ENCODE measurements around the gene ACTR10.

ACTR10 gene

DNA sequence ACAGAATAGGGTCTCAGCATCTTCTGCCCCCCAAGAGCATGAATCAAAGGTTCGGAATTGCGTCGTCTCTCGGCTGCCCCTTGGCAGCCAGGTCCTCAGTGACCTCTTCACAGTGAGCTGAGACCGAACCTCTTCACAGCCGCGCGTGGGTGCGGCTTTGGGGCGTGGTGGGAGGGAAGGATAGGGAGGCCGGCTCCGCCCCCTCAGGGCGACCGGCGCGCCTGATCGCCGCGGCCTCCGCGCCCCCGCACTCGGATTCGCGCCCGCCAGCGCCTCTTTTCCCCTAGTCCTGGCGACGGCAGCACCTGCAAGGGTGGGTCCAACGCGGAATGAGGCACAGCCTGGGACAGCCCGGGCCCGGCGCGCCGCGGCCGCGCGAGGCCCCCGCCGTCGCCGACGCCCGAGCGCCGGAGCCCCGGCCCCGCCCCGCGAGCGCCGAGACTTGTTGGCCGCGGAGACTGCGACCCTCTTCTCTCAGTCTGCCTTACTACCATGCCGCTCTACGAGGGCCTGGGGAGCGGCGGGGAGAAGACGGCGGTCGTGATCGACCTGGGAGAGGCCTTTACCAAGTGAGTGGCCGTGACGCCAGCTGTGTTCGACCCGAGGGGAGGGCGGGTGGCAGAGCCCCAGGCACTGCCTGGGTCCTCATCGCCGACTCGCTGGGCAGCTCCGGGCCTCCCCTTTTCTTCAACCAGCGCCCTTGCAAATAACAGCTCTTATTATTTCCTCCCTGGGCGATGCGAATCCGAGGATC is at the start of gene ACTR10:
ACTR10 (plus strand) TSS at position 424 of the 754 bp plus-strand sequence; CDS start at position 493, 69 bp downstream.
- peak; percentile 87 for DNase-seq (ENCODE audit: low read depth)

DNA sequence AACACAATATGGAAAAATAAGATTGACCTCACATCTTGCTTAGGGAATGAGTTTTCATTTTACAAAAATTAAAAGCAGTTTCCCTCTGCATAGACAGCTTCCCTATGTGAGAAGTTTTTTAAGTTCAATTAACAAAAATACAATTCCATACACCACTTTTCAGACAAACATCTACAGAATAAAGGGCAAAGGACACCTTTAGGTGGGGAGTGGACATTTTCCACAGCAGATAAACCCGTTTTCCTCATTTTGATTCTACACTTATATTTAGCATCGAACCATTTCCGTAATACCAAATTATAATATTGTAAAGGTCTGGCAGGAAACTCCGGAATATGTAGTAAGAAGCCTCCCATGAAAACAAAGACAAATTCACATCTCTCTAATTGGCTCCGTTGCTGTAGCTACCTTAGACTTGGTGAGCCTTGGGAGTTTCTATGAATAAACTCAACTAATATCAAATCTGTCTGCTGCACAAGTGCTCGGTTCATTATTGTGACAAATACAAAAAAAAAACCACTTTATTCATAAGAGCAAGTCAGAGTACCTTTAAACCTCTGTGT is 49.6 kb upstream of the ACTR10 start:
- no peak for DNase-seq (ENCODE audit: low read depth)

- peak; percentile 35 for DNase-seq (ENCODE audit: low read depth)
These were observed 48.6 kb upstream of the ACTR10 start for GRCh38 chr14:58151133-58152013.

DNA sequence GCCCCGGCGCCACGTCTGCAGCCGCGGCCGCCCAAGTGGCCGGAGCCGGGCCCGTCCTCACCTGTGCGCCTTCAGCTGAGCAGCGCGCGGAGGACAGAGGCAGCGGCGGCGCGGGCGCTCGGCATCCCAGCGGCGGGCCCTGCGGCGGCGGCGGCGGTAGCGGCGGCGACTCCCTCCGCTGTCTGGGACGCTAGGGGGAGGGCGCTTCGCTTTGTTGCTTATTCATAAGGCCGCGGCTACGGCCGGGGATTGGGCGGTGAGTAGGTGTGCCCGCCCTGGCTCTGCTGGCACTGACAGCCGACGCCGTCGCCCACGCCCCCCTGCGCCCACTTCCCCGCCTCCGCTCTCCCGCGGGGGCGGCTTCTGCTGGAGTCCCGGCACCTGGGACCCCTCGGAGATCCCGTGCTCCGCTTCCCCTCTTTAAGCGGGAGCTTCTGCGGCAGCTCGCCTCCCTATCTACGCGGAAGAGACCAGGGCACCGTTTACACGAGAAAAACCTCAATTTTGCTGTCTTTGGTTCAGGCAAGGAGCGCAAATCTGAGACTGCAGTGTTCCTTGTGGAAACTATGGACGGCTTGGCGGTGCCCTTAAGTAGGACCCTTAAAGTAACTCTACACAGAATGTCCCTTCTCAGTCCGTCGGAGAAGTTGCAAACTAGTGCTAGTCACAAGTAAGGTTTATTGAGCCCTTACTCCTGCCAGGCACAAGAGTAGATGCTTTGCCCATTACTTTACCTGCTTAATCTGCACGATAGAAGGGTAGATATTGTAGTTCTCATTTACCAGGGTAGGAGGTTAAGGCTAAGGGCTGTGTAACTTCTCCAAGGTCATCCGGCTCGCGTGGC is 47.7 kb upstream of the ACTR10 start, which contains the start of gene ARMH4:
ARMH4 (minus strand) TSS at position 200 of the 844 bp plus-strand sequence. CDS start 12,855 bp downstream, outside the sequence.
- peak; percentile 87 for DNase-seq (ENCODE audit: low read depth)

DNA sequence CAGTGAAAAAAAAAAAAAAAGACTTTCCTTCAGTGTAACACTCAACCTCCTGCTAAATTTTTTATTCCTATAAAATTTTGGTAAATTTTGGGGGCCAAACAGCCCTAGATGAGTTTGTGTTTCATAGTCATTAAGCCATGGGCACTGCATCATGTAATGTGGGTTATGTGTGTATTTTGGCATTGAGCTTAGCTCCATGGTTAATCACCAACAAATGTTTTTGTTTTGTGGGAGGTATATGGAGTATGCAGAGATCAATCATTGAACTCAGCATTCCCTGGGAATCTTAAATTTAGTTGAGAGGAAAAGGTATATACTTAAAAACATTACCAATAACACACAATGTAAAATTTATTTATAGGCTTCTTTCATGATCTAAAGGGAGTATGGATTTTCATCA is 39.4 kb upstream of the ACTR10 start:
- no peak for DNase-seq (ENCODE audit: low read depth)

DNA sequence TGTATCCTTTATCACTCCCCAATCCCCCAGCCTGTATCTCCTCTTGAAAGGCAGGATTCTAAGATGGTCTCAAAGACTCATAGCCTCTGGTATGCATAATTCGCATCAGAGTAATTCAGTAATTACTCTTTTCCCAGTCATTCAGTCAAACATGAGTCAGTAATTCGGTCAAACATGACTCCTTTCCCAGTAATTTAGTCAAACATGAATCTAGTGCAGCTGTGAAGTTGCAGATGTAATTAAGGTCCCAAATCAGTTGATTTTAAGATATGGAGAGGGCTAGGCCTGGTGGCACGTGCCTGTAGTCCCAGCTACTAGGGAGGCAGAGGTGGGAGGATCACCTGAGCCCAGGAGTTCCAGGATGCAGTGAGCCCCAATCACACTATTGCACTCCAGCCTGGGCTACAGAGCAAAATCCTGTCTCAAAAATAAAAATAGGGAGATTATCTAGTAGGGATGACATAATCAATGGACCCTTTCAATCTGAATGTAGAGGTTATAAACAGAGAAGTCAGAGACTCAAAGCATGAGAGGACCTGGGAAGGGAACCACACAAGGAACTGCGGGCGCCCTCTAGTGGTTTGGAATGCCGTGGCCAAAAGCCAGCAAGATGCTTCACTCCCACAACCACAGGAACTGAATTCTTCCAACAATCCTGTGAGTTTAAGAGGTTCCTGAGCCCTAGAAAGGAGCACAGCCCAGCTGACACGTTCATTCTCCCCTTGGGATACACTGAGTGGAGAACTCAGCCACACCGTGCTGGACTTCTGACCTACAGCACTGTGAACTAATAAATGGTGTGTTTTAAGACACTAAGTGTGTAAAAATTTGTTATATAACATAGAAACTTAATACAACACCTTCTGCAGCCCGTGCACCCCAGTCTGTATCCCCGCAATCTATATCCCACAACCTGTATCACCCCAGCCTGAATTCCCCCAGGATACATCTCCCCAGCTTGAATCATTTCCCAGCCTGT is 33.7 kb upstream of the ACTR10 start:
- peak; percentile 88 for DNase-seq (ENCODE audit: low read depth)

DNA sequence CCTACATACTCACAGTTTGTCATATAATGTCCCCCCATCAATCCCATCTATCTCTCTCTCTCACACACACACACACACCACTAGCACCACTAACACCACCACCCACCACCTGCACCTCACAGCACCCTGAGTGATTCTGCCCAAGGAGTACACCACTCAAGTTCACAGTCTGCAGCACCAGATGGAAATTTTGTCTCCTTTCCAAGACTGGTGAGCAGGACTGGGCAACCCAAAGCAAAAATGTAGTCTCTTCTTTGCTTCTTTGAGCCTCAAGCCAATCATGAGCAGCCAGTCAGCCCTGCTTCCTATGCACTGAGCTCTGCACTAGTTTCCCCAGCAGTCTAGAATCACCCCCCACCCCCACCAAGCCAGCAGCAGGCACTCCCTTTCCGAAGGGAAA is 32.9 kb upstream of the ACTR10 start:
- DNase-seq (ENCODE audit: low read depth) = no peak

DNA sequence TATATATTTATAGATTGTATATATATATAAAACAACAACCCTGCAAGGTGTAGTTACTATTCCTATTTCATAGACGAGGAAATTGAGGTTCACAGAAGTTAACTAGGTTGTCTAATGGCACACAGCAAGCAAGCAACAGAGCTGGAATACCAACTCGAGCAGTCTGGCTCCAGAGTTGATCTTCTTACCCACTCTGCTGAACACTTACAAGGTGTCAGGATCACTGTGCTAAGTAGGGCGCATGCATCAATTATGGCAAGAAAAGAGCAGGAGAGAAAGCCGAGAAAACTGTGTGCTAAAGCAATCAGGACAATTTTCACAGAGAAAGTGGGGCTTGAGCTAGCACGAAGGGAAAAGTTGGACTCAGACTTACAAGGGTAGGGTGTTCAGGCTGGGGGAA is 32.1 kb upstream of the ACTR10 start:
- no peak for DNase-seq (ENCODE audit: low read depth)

DNA sequence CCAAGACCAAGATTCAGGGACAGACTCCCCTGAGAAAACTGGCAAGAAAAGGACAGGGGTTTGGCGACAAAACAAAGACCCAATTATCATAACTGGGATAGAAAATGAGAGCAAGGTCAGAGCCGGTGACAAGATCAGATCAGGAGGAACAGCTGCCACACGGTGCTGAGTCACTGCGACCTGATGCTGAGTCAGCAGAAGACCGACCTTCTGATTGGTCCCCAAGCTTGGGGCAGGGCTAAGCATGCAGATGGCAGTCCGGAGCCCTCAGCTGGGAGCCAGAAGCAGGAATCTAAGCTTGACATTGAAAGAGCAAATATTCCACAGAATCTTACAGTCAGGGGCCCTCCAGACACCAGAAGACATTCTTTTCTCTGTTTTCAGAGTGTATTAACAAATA is 28.9 kb upstream of the ACTR10 start:
- peak; percentile 80 for DNase-seq (ENCODE audit: low read depth)

DNA sequence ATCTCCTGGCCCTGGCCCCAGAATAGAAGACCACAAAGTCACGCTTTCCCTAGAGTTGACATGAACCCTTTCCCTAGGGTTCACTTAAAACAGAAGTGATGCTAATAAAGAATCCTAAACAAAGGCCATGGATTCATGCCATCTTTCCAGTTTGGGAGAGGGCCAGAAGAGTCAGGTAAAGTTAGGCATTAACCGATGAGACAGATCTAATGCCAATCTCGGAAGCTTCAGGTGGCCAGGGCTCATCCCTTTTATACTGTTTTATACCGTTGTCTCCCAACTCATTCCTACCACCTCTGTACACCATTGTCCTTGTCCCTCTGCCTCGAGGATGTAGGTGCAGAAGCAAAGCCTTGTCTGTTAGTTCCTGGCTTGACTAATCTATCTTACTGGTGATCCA is 22.8 kb upstream of the ACTR10 start:
- no peak for DNase-seq (ENCODE audit: low read depth)

DNA sequence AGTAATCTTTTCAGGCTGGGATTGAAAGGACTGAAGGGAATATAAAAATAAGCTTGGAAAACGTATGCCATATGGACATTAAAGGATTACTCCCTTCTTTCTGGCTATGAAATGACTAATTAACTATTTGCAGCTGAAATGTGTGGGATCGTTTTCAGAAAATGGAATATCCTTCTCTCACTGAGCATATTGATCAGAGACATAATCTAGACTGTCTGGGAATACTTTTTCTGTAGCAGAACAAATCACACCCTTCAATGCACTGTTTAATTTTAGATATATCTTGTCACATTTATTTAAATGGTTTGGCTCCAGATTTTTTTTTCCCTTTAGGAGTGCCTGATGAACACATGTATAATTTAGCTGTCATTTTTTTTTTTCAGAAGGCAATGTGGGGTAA is 10.8 kb upstream of the ACTR10 start:
- DNase-seq (ENCODE audit: low read depth) = no peak

GRCh38 chr14:58191763-58192601 is 8.0 kb upstream of the ACTR10 start:
- no peak for DNase-seq (ENCODE audit: low read depth)

DNA sequence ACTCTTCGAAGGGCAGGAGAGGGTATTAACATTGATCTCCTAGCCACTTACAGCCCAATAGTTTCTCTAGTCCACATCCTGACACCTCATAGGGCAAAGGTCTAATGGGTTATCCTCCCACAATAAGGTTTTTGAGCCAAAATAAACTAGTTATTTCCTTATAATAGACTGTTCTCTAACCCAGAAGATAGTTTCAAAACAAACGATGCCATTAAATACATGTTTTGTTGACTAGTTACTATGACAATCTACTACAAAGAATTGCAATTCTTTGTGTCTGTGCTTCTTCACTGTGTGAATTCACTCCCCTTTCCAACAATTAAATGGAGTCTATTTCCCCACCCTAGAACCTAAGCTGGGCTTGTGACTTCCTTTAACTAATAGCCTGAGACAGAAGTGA is 6.4 kb upstream of the ACTR10 start:
- no peak for DNase-seq (ENCODE audit: low read depth)

DNA sequence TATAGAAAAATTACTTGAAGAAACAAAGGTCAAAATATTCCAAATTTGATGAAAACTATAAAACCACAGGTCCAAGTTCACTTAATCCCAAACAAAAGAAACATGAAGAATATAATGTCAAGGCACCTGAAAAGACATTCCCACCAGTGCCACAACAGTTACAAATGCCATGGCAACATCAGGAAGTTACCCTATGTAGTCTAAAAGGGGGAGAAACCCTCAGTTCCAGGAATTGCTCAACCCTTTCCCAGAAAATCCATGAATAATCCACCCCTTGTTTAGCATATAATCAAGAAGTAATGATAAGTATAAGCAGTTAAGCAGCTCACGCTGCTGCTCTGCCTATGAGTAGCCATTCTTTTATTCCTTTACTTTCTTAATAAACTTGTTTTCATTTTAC is 3.8 kb upstream of the ACTR10 start:
- no peak for DNase-seq (ENCODE audit: low read depth)

- DNase-seq (ENCODE audit: low read depth) = no peak
These were observed 1.9 kb upstream of the ACTR10 start for GRCh38 chr14:58198086-58198485.

- peak; percentile 36 for DNase-seq (ENCODE audit: low read depth)
These were observed 512 bp downstream of the ACTR10 start for GRCh38 chr14:58200480-58200841.

GRCh38 chr14:58200846-58201245 is 897 bp downstream of the ACTR10 start:
- peak; percentile 3 for DNase-seq (ENCODE audit: low read depth)

GRCh38 chr14:58213176-58213575 is 13.2 kb downstream of the ACTR10 start:
- no peak for DNase-seq (ENCODE audit: low read depth)

- no peak for DNase-seq (ENCODE audit: low read depth)
These were observed 15.4 kb downstream of the ACTR10 start for GRCh38 chr14:58215191-58215914.
